HG03196 (cell line): ENCODE measurements around the gene ZNF358.
A peak's percentile ranks its signal among the peaks of the same experiment; 100 is the strongest.
"Not testable (repeated sequence)": the region's sequence is repeated elsewhere in the genome, so short reads cannot be mapped to it uniquely, and the experiment has no call there.

ENCODE experiments used
- ATAC-seq: cut with Tn5 transposase; IDR thresholded peaks from one replicate; pipeline ENCODE4 v1.9.1; 2021; ENCODE audit not compliant: unreplicated experiment

The ZNF358 gene

DNA sequence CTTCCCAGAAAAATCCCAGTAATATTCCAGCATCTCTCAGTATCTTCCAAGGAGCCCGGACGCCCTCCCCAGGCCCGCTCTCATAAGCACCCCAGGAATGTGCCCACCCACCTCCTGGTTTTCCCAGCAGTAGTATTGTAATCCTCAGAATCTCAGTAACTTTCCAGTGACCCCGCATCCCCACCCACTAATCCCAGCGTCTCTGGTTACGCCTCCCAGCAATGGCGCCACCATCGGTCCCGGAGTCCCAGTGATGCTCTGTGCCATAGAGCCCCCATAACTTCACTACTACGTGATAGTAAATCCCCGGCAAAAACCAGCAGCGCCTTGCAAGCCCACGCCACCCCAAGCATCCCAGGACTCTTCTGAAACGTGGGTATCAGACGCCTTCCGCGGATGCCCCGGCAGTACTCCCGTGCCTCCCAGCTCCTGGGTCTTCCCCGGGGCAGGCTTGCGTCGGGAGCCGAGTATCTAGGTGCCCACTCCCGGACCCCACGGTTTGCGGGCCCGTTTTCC lies 18.7 kb downstream of the ZNF358 start:
- ATAC-seq, result peak; percentile 7

DNA sequence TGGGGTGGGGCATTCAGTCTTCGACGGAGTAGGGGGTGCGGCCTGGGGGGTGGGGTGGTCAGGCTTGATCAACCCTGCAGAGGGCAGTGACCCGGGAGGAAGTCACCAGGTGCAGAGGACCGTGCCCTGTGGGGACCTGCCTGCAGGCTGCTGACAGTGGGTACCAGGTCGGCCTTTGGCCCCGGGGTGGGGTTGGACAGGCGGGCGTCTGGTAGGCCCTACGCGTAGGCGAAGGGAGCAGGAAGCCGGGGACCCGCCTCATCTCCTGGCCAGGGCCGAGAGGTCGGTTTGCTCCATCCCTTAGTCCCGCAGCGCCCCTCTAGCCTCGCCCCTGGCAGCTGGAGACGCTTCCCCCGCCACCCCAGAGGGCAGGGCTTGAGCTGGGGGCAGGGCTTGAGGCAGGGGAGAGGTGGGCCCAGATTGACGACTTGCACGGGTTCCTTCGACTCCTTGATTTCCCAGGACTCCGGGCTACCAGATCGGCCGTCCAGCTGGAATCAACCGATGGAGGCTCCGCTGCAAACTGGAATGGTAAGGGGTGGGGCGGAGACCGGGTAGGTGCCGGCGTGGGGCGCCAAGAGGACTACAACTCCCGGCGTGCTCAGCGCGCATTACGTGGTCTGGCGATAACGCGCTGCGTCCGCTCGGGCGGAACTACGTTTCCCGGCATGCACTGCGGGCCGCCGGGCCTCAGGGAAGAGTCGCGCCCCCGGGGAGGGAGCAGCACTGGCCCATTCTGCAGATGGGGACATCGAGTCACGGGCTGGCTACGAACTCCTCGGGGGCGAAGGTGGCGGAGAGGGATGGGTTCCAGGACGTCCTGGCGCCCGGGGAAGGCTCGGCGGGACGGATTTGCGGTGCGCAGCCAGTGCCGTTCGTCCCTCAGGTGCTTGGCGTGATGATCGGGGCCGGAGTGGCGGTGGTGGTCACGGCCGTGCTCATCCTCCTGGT lies 19.4 kb downstream of the ZNF358 start, which contains the start of gene PNPLA6:
Gene PNPLA6 (plus strand): TSS at position 671 of the 951 bp plus-strand sequence. CDS start 72 bp downstream, at position 743.
- peak; percentile 70 for ATAC-seq

DNA sequence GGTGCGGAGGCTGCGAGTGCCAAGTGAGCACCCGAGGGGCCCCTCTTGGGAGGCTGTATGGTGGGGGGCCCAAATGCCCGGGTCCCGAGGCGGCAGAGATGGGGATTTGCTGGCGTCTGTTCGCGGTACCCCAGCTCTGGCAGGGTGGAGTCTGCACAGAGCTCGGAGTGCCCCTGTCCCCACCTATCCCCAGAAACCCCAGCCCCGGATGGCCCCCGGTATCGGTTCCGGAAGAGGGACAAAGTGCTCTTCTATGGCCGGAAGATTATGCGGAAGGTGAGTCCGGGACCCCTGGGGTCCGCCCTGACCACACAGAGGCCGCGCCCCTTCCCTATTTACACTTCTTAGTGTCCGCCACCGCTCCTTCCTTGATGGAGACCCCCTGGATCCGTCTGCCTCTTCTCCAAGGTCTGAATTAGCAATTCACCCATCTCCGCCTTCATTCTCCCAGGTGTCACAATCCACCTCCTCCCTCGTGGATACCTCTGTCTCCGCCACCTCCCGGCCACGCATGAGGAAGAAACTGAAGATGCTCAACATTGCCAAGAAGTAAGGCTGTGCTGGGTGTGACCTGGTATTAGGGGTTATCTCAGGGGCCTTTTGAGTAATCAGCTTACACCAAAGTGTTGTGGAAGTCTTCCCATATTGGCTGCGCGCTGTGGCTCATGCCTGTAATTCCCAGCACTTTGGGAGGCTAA lies 20.2 kb downstream of the ZNF358 start:
- no peak for ATAC-seq

DNA sequence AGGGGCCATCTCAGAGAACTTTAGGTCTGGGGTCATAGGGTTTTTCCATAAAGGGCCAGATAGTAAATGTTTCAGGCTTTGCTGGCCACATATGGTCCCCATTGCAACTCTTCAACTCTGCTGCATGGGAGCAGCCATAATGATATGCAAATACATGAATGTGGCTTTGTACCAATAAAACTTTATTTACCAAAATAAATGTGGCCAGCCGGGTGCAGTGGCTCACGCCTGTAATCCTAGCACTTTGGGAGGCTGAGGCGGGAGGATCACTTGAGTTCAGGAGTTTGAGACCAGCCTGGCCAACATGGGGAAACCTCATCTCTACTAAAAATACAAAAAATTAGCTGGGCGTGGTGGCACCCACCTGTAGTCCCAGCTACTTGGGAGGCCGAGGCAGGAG lies 23.1 kb downstream of the ZNF358 start:
- ATAC-seq, result not testable (repeated sequence)

DNA sequence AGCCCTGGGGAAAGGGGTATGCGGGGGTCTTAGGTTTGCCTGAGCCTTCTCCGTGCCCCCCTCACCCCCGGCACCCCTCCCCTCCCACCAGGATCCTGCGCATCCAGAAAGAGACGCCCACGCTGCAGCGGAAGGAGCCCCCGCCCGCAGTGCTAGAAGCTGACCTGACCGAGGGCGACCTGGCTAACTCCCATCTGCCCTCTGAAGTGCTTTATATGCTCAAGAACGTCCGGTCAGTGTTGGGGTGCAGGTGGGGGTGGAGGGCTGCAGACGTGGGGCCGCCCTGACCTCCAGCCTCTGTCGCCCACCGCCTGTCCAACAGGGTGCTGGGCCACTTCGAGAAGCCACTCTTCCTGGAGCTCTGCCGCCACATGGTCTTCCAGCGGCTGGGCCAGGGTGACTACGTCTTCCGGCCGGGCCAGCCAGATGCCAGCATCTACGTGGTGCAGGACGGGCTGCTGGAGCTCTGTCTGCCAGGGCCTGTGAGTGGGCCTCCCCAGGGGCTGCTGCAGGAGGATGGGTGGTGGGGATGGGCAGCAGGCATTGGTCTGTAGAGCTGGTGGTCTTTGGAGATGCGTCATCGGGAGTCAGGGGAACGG lies 24.0 kb downstream of the ZNF358 start:
- no peak for ATAC-seq

DNA sequence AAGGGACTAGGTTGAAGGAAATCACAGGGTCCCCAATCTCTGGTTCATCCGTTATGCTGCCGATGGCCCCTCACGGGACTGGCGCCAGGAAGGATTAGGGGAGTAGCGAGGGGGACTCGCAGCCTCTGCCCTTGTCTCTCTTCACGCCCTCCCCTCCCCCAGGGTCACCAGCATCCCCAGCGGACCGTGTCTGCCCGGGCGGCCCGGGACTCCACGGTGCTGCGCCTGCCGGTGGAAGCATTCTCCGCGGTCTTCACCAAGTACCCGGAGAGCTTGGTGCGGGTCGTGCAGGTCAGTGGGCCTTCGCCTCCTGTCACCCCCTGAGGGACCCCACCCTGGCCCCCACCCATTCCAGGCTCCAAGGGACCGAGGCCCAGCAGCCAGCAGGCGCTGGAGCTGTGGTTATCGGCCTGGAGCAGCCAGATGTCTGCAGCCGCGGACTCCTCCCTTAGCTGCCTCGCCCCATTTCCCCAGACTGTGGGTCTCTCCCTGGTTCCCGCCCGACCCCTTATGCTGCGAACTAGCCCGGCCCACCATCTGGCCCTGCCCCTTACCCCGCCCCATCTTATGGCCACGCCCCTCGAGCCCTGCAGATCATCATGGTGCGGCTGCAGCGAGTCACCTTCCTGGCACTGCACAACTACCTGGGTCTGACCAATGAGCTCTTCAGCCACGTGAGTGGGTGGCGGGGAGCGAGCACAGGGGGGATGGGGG lies 25.0 kb downstream of the ZNF358 start:
- ATAC-seq, result no peak

DNA sequence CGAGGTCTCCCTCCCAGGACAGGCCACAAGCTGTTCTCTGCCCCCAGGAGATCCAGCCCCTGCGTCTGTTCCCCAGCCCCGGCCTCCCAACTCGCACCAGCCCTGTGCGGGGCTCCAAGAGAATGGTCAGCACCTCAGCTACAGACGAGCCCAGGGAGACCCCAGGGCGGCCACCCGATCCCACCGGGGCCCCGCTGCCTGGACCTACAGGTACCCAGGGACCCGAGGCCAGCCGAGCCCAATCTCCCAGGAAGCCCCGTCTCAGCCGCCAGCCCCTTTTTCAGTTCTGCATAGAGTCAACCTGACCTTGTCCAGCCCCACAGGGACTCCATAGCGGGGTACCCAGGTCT lies 25.5 kb downstream of the ZNF358 start:
- no peak for ATAC-seq

DNA sequence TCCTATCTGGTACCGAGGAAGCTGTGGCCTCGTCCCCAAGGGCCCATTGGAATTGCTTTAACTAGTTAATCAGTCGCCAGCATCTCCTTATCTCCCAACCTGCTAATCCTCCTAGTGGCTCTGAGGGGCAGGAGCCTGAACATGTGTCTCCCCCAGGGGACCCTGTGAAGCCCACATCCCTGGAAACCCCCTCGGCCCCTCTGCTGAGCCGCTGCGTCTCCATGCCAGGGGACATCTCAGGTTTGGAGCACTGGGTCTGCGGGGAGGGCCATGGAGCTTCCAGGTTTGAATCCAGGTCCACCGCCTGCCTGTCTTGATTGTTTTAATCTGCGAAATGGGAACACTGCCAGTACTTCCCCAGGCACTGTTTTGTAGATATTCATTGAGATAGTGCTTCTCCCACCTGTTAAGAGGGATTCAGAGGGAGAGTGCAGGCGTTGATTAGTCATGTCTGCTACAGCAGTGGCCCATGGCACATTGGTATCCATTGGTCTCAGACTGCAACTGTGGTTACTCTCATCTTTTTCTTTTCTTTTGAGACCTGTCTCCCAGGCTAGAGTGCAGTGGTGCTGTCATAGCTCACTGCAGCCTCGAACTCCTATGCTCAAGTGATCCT lies 26.0 kb downstream of the ZNF358 start:
- ATAC-seq, result no peak

DNA sequence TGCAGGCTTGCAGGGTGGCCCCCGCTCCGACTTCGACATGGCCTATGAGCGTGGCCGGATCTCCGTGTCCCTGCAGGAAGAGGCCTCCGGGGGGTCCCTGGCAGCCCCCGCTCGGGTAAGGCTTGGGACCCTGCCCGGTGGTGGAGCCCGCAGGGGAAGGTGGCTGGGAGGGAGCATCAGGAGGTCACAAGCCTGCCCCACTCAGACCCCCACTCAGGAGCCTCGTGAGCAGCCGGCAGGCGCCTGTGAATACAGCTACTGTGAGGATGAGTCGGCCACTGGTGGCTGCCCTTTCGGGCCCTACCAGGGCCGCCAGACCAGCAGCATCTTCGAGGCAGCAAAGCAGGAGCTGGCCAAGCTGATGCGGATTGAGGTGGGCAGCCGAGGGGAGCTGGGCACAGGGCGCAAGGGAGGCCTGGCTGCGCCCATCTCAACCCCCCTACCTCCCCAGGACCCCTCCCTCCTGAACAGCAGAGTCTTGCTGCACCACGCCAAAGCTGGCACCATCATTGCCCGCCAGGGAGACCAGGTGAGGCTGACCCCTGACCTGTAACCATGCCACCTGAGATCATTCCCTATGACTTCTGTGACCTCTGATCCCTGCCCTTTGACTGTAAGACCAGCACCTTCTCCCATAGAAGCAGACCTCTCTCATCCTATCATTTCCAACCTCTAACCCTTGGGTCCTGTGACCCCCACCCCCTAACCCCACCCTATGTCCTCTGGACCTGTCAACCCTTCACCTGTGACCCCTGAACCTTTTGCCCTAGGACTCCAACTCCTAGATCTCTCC lies 26.8 kb downstream of the ZNF358 start:
- ATAC-seq, result no peak

DNA sequence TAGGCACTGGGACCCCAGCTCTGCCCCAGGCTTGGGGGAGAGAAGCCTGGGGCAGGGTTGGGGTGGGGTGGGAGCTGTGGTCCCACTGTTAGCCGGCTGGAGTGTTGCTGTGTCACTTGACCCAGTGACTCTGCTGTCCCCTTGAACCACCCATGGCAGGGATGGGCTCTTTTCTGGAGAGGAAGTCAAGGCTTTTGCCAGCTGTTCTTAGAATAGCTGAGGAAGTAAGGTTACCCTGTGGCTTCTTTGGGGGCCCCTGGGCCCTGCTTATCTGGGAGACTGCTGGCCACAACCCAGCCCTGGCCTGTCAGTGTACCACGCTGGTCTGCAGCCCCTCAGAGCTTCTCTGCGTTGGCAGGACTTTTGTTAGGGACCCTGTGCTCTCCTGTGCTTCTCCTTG lies 28.7 kb downstream of the ZNF358 start:
- ATAC-seq, result no peak

DNA sequence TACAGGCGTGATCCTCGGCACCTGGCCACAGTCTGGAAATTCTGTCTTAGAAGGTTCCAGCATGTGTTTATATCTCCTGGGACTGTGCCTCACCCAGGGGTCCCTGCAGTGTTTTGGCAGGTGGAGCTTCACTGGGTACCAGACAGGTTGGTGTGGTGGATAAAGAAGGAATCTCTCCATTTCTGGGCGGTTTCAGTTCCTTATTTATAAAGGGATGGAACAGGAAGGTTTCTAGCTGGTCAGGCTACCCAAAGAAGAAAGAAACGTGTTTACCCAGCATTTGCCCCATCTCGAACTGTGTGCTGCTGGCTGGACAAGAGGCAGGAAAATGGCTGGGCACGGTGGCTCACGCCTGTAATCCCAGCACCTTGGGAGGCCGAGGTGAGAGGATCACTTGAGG lies 29.4 kb downstream of the ZNF358 start:
- no peak for ATAC-seq

DNA sequence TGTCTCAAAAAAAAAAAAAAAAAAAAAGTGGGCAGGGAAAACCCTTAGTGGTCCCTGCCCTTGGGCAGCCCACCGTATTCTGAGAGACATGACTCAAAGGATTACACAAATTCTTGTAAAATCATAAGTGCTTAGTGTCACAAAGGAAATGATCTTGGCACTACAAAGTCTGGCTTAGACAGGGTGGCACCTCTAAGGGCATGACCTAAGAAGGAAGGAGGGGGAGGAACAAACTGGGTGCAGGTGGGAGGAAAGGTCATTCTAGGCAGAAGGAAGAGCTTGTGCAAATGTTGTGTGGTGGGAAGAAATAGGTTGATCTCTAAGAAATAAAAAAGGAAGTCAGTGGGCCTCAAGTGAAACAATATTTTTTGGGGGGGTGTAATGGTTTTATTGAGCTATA lies 30.0 kb downstream of the ZNF358 start:
- no peak for ATAC-seq

DNA sequence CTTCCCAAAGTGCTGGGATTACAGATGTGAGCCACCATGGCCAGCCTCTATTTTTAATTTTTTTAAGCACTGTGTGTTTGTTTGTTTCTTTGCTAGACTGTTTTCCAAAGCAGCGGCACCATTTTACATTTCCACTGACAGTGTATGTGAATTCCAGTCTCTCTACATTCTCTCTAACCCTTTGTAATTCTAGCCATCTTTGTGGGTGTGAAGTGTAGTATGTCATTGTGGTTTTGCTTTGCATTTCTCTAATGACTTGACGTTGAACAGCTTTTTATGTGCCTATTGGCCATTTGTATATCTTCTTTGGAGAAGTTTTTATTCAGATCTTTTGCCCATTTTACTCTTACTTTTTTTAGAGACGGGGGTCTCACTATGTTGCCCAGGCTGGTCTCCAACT lies 31.3 kb downstream of the ZNF358 start:
- ATAC-seq, result no peak

DNA sequence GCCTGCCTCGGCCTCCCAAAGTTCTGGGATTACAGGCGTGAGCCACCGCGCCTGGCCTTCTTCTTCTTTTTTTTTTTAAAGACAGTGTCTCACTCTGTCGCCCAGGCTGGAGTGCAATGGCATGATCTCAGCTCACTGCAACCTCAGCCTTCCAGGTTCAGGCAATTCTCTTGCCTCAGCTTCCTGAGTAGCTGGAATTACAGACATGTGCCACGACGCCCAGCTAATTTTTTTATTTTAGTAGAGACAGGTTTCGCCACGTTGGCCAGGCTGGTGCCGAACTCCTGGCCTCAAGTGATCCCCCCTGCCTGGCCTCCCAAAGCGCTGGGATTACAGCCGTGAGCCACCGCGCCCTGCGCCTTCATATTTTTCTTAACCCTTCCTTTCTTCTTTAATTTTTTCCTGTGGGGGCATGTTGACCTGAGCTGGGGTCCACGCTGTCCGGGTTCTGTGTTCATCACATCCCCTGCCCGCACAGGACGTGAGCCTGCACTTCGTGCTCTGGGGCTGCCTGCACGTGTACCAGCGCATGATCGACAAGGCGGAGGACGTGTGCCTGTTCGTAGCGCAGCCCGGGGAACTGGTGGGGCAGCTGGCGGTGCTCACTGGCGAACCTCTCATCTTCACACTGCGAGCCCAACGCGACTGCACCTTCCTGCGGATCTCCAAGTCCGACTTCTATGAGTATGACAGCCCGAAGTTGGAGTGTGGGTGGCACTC lies 33.7 kb downstream of the ZNF358 start:
- no peak for ATAC-seq

DNA sequence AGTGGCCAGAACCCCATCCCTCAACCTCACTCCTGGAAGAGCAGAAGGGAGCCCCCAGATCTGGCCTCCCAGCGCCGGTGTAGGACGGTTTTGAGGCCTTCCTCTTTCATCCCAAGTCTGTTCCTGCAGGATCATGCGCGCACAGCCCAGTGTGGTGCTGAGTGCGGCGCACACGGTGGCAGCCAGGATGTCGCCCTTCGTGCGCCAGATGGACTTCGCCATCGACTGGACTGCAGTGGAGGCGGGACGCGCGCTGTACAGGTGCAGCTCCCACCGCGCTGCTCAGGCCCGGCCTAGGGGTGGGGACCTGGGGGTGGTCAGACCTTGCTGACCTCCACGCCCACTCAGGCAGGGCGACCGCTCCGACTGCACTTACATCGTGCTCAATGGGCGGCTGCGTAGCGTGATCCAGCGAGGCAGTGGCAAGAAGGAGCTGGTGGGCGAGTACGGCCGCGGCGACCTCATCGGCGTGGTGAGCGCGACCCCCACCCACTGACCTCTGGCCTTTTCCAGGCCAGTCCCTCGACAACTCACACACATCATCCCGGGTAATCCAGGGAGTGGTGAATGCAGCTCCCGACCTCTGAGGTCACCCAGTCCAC lies 34.4 kb downstream of the ZNF358 start:
- no peak for ATAC-seq

DNA sequence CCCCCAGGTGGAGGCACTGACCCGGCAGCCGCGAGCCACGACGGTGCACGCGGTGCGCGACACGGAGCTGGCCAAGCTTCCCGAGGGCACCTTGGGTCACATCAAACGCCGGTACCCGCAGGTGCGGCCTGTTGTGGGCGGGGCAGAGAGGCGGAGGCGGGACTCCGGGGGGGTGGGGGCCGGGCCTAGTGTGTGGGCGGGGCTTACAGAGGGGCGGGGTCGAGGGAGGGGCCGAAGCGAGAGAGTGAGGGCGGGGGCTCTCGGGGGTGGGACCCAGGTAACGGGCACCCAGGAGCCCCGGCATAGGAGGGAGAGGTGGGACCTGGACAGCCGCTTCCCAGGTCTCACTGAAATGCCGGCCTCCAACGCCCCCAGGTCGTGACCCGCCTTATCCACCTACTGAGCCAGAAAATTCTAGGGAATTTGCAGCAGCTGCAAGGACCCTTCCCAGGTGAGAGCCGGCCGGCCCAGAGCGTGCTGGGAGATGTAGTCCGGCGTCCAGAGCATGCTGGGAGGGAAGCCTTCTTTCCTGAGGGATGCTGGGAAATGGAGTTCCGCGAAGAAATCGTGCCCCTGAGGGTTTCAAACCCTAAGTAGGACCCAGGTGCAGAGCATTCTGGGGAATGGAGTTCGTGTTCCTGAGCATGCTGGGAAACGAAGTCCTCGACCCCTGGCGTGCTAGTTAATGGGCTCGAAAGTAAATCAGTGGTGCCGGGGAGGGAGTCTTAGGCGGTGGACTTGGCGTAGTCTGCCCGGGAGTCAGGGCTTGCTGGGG lies 35.3 kb downstream of the ZNF358 start:
- ATAC-seq, result no peak

DNA sequence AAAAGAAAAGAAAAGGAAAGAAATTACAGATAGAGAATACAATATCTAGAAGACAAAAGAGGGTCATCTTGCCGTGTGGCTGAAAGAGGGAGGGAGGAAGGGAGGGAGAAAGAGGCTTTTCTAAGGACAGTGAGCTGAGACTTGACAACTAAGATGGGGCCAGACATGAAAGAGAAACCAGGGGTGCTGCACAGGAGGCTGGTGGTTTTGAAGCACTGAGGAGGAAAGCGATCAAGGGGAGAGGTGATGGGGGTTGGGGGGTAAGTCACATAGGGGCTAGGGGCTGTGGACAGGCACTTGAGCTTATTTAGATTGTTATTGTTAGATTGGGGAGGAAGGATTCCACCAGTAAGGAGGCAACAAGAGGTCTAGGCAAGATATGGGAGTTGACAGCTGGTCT lies 36.9 kb downstream of the ZNF358 start:
- ATAC-seq, result no peak

DNA sequence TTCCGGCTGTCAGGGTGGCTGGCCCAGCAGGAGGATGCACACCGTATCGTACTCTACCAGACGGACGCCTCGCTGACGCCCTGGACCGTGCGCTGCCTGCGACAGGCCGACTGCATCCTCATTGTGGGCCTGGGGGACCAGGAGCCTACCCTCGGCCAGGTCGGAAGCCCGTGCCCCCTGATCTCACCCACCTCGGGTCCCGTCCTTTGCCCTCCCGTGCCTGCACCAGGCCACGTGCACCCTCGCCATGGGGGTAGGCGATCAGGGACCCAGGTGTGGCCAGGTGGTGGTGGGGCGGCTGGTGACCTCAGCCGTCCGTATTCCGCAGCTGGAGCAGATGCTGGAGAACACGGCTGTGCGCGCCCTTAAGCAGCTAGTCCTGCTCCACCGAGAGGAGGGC lies 38.7 kb downstream of the ZNF358 start:
- no peak for ATAC-seq
